ENCODE data around the gene GCH1.

DNA sequence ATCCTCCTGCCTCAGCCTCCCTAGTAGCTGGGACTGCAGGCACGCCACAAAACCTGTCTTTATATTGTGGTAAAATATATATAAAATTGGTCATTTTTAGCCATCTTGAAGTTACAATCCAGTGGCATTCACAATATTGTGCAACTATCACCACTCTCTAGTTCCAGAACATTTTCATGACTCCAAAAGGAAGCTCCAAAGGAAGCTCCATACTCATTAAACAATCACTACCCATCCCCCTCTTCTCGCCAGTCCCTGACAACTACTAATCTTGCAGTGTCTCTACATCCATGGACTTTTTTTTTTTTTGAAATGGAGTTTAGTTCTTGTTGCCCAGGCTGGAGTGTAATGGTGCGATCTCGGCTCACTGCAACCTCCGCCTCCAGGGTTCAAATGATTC is 3.1 kb downstream of the GCH1 start:
- TF ChIP-seq TAF1 (IDR thresholded peaks at IDR 0.05; ENCODE audit: borderline replicate concordance, low read depth, low read length) = no peak
- no peak for TF ChIP-seq POLR2A (IDR thresholded peaks at IDR 0.05; ENCODE audit: low read depth, low read length)
